GM12891 (cell line): ENCODE data around the gene FGGY.

Source experiments
- PAX5 ChIP-seq: IDR thresholded peaks from 2 replicates; pipeline ENCODE4 v1.6.1; 2011; ENCODE audit warnings: low read length, moderate library complexity, mild to moderate bottlenecking; ENCODE audit not compliant: insufficient read depth, severe bottlenecking
- POLR2A ChIP-seq: IDR thresholded peaks from 2 replicates; pipeline ENCODE4 v1.6.1; 2011; ENCODE audit warnings: low read depth, low read length, control low read depth
- POLR2AphosphoS5 ChIP-seq: IDR thresholded peaks from 2 replicates; pipeline ENCODE4 v1.6.1; 2011; ENCODE audit warnings: low read depth, low read length, control low read depth
- TAF1 ChIP-seq: IDR thresholded peaks from 2 replicates; pipeline ENCODE4 v1.6.1; 2011; ENCODE audit warnings: low read depth, low read length, control low read depth

DNA sequence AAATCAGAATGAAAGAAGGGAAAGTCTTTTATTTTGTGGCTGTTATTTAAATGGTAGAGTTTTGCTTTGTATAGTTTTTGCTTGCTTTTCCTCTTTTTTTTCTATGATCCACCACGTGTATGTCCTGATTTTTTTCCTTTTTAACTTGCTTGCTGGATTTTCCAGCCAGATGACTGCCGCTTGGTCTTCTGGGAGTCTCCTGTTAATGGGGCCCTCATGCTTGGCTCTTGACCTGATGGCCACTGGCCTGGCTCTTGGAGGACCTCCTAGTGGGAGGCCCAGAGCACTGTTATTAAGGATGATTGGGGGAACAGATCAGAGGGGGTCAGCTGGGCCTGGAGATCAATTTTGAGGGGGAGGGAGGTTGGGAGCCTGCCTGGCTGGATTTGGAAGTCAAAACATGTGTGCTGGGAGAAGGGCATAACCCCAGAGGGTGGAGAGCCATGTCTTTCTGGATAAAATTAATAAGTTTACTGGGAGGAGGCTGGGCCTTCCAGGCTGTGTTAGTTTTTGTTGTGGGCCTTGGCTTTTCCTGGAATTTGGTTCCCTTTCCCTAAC lies 1.2 kb downstream of the FGGY start:
- no peak for TF ChIP-seq POLR2AphosphoS5
- TF ChIP-seq POLR2A = no peak
- no peak for TF ChIP-seq TAF1
- no peak for TF ChIP-seq PAX5
